Pancreas (tissue), 10 donors: Measurements from ENCODE around the gene CSTPP1. TPM values are rescaled to one million over a fixed set of nuclear protein-coding genes. Genes with fewer than 3 reads are reported as not detected.

ENCODE experiments used
- ATAC-seq, 4 donors: fragments of 200-7000 bp; cut with Tn5 transposase; one replicate each; pipeline versions ENCODE4 v1.8.0 to v1.9.1; 2020; ENCODE audit warnings: mild to moderate bottlenecking in 4 of 4, moderate library complexity in 4 of 4
- DNase-seq, 6 donors: peaks; one replicate each; pipeline ENCODE4 v3.0.0-alpha.2; 2020
- FAIRE-seq: peaks from 2 replicates; lab custom pipeline; 2012; peaks lifted over from hg19 to GRCh38; lab: Jason Lieb, UNC
- H3K27ac ChIP-seq, 4 donors: fragments of 200-600 bp; sonication (generic); 1 replicate in 3 of 4; 2 replicates in 1 of 4; pipeline versions ENCODE4 v1.5.0 to v1.8.0; 2020
- H3K27me3 ChIP-seq, 4 donors: fragments of 200-600 bp; one replicate each; pipeline ENCODE4 v1.8.0; 2021
- H3K36me3 ChIP-seq, 3 donors: fragments of 200-600 bp; sonication (generic) in 1 of 3; one replicate each; pipeline versions ENCODE4 v1.5.0 to v1.8.0; 2020 to 2021
- H3K4me1 ChIP-seq, 3 donors: fragments of 200-600 bp; one replicate each; pipeline ENCODE4 v1.8.0; 2021
- H3K4me3 ChIP-seq, 4 donors: fragments of 200-600 bp; sonication (generic) in 2 of 4; one replicate each; pipeline versions ENCODE4 v1.5.0 to v1.8.0; 2020 to 2021
- H3K9me3 ChIP-seq, 4 donors: fragments of 200-600 bp; one replicate each; pipeline ENCODE4 v1.8.0; 2021
- CTCF ChIP-seq, 4 donors: fragments of 200-600 bp; sonication (generic) in 3 of 4; IDR thresholded peaks; one replicate each; pipeline versions ENCODE4 v1.5.0 to v1.8.0; 2021; ENCODE audit warnings: antibody characterized with exemption in 4 of 4
- WGBS, 2 donors: extraction: QIAGEN DNeasy Blood & Tissue Kit; methylation state at CpG; one replicate each; pipeline ENCODE4 v1.1.7; 2013; 5-methylcytosine and 5-hydroxymethylcytosine counted together
- intact Hi-C, 3 donors: fragments of 100-400 bp; cut with DNase I; formaldehyde crosslinking; loops; one replicate each; pipeline versions ENCODE4 v1.11.1 to v1.14.2; 2022
- polyA plus RNA-seq, 2 donors: library from polyadenylated mRNA; stranded (reverse); fragments of 200-250 nt; gene quantifications; one replicate each; pipeline ENCODE4 v1.2.3, GENCODE V29; 2013
- total RNA-seq, 6 donors: library from RNA; stranded (reverse); fragmentation: NEBNext Ultra II Directional in 4 of 6; extraction: Animal tissue kit (Norgen Biotek cat#: 25700) in 4 of 6; gene quantifications; one replicate each; pipeline versions ENCODE4 v1.2.1 to v1.2.4, GENCODE V29; 2021 to 2023
- donor health status: healthy with polysubstance abuse.
- donor health status: DM: no; HTN: no; CAD: no; lungs with moderate emphysema.
- donor health status: DM: no; HTN: no; CAD: no.
- donor health status: control.
- donor health status: control.
- donor health status: Bipolar disorder and iron deficiency.
- donor health status: DM: yes; HTN: yes; CAD: no.
- donor health status: DM: no; HTN: no; CAD: no.
- donor health status: DM: no; HTN: no; CAD: no.
- donor health status: DM: yes; HTN: yes; CAD: no.

Gene CSTPP1
- 10 to 100 TPM in 4 of 6 donors, 1 to 10 TPM in 2; 9.7 to 23.6 (median 12.2) TPM for total RNA-seq
- polyA plus RNA-seq = 10 to 100 TPM; 14.9 to 21.3 TPM

GRCh38 chr11:46936138-46937110, at the start of gene CSTPP1:
CSTPP1 (plus strand) TSS chr11:46936761; CDS start chr11:46936806, 45 bp downstream.
- WGBS, 2 donors = 17 to 18% methylated on average over 41 of the region's 41 CpGs
- no peaks in the 10 kb centered on the region for H3K4me1 ChIP-seq
- no peak for FAIRE-seq
- peak within 1 kb of the TSS in 3 of 4 donors; percentile 20 to 44 (median 37) for H3K27ac ChIP-seq
- intact Hi-C loops = no loop called here
- ATAC-seq = peak; percentile 100
- no peaks in the 10 kb centered on the region for H3K9me3 ChIP-seq
- H3K4me3 ChIP-seq = peak within 1 kb of the TSS; percentile 18 to 63 (median 42)
- TF ChIP-seq CTCF (IDR thresholded peaks at IDR 0.05) = no peak
- no peaks in the 10 kb centered on the region for H3K36me3 ChIP-seq
- DNase-seq = peak; percentile 93 to 99 (median 96)
- H3K27me3 ChIP-seq = no peaks in the 10 kb centered on the region

GRCh38 chr11:46888636-46889035, 47.9 kb upstream of the CSTPP1 start:
- Histone ChIP-seq H3K36me3 (peaks cover 0 to 2% (median 0%) of the 10 kb centered on the region in 3 donors), H3K4me1 (no peaks in the 10 kb centered on the region), H3K9me3 (no peaks in the 10 kb centered on the region), H3K4me3 (no peak overlapping the region), H3K27me3 (no peaks in the 10 kb centered on the region), H3K27ac (no peak overlapping the region)
- DNase-seq (peak in 1 of 6 donors; percentile 8), ATAC-seq (no peak), FAIRE-seq (no peak)
- WGBS, 2 donors = 87 to 89% methylated on average over 5 of the region's 5 CpGs
- intact Hi-C loops = loop anchor here (2.0 to 10.0 kb wide), 3 partner anchors 274 to 276 kb away; no protein-coding TSS in a partner anchor
- TF ChIP-seq CTCF (IDR thresholded peaks at IDR 0.05) = no peak

GRCh38 chr11:46889251-46889650, 47.3 kb upstream of the CSTPP1 start:
- WGBS, 2 donors = 61 to 79% methylated on average over 7 of the region's 7 CpGs

GRCh38 chr11:46889689-46890475, 46.7 kb upstream of the CSTPP1 start:
- TF ChIP-seq CTCF (IDR thresholded peaks at IDR 0.05) = peak; percentile 68 to 80 (median 76)
- FAIRE-seq (no peak), ATAC-seq (peak; percentile 91 to 96 (median 94)), DNase-seq (peak; percentile 47 to 80 (median 54))
- Histone ChIP-seq H3K36me3 (no peaks in the 10 kb centered on the region), H3K27me3 (no peaks in the 10 kb centered on the region), H3K4me3 (no peak overlapping the region), H3K9me3 (no peaks in the 10 kb centered on the region), H3K27ac (no peak overlapping the region), H3K4me1 (no peaks in the 10 kb centered on the region)
- 63 to 65% methylated on average over 23 of the region's 23 CpGs for WGBS, 2 donors
- intact Hi-C loops = loop anchor here (2.0 to 10.0 kb wide), 3 partner anchors 272 to 275 kb away; no protein-coding TSS in a partner anchor

More at GRCh38 chr11:46889251-46889650, 47.3 kb upstream of the CSTPP1 start:
- Histone ChIP-seq H3K36me3 (no peaks in the 10 kb centered on the region), H3K27me3 (no peaks in the 10 kb centered on the region), H3K4me1 (no peaks in the 10 kb centered on the region), H3K4me3 (no peak overlapping the region), H3K9me3 (no peaks in the 10 kb centered on the region), H3K27ac (no peak overlapping the region)
- FAIRE-seq (no peak), DNase-seq (peak in 1 of 6 donors; percentile 35), ATAC-seq (peak in 1 of 4 donors; percentile 5)
- intact Hi-C loops = loop anchor here (2.0 to 10.0 kb wide), 3 partner anchors 273 to 276 kb away; no protein-coding TSS in a partner anchor
- TF ChIP-seq CTCF (IDR thresholded peaks at IDR 0.05) = no peak
